ENCODE results near the gene CDYL2. TPM values are rescaled to one million over a fixed set of nuclear protein-coding genes. Genes with fewer than 3 reads are reported as not detected.

The CDYL2 gene
- total RNA-seq, 2 experiments from 2014 or later = 31.6 to 37.8 TPM

- ChIA-PET POLR2A (no interaction called here), CTCF (no interaction called here)
These were observed 191.9 kb downstream of the CDYL2 start for GRCh38 chr16:80612461-80613017.

- POLR2A ChIA-PET = no interaction called here
These were observed 192.5 kb downstream of the CDYL2 start for GRCh38 chr16:80611930-80612327.

GRCh38 chr16:80611171-80611929 lies 193.0 kb downstream of the CDYL2 start:
- ChIA-PET POLR2A (no interaction called here), CTCF (no interaction called here)

More at GRCh38 chr16:80611930-80612327, 192.5 kb downstream of the CDYL2 start:
- CTCF ChIA-PET = no interaction called here

GRCh38 chr16:80610481-80611156 lies 193.8 kb downstream of the CDYL2 start:
- POLR2A ChIA-PET = no interaction called here
- CTCF ChIA-PET = no interaction called here

GRCh38 chr16:80608946-80609345 lies 195.5 kb downstream of the CDYL2 start:
- ChIA-PET POLR2A (no interaction called here), CTCF (no interaction called here)

- ChIA-PET CTCF (no interaction called here), POLR2A (no interaction called here)
These were observed 197.2 kb downstream of the CDYL2 start for GRCh38 chr16:80607204-80607603.

- POLR2A ChIA-PET = no interaction called here
- CTCF ChIA-PET = no interaction called here
These were observed 198.1 kb downstream of the CDYL2 start for GRCh38 chr16:80606221-80606766.

- CTCF ChIA-PET = no interaction called here
- POLR2A ChIA-PET = interaction anchor here (1.0 kb wide), 1 partner anchor 24 kb away, joined by 3 read pairs; no protein-coding TSS in a partner anchor
These were observed 199.6 kb downstream of the CDYL2 start for GRCh38 chr16:80604600-80605355.

GRCh38 chr16:80602894-80603293 lies 201.5 kb downstream of the CDYL2 start:
- ChIA-PET POLR2A (no interaction called here), CTCF (no interaction called here)

GRCh38 chr16:80601182-80601581 lies 203.2 kb downstream of the CDYL2 start:
- ChIA-PET CTCF (no interaction called here), POLR2A (interaction anchor here (0.6 kb wide), 1 partner anchor 138 kb away, joined by 3 read pairs; no protein-coding TSS in a partner anchor)

GRCh38 chr16:80599466-80599865 lies 204.9 kb downstream of the CDYL2 start:
- ChIA-PET CTCF (no interaction called here), POLR2A (no interaction called here)

- ChIA-PET CTCF (no interaction called here), POLR2A (no interaction called here)
These were observed 207.7 kb downstream of the CDYL2 start for GRCh38 chr16:80596507-80597207.

- ChIA-PET CTCF (no interaction called here), POLR2A (no interaction called here)
These were observed 209.6 kb downstream of the CDYL2 start for GRCh38 chr16:80594756-80595155.

GRCh38 chr16:80592273-80592672 lies 212.1 kb downstream of the CDYL2 start:
- ChIA-PET POLR2A (no interaction called here), CTCF (no interaction called here)

GRCh38 chr16:80591071-80591915 lies 213.1 kb downstream of the CDYL2 start:
- ChIA-PET CTCF (interaction anchor here (0.9 to 2.0 kb wide), 2 partner anchors 11 to 64 kb away, joined by 4 read pairs; no protein-coding TSS in a partner anchor), POLR2A (interaction anchor here (1.0 to 1.3 kb wide), 2 partner anchors 11 to 211 kb away, joined by 3 to 5 read pairs; no protein-coding TSS in a partner anchor)

GRCh38 chr16:80587071-80587470 lies 217.3 kb downstream of the CDYL2 start:
- ChIA-PET POLR2A (no interaction called here), CTCF (no interaction called here)

- ChIA-PET CTCF (no interaction called here), POLR2A (no interaction called here)
These were observed 217.9 kb downstream of the CDYL2 start for GRCh38 chr16:80586476-80586875.

- POLR2A ChIA-PET = interaction anchor here (0.7 kb wide), 1 partner anchor 182 kb away, joined by 3 read pairs; no protein-coding TSS in a partner anchor
- CTCF ChIA-PET = no interaction called here
These were observed 218.6 kb downstream of the CDYL2 start for GRCh38 chr16:80585764-80586163.

Data from activated CD8-positive, alpha-beta memory T cell treated with anti-CD3 and anti-CD28 coated beads for 36 hours (primary cell).